ENCODE results near the gene CD151. TPM values are rescaled to one million over a fixed set of nuclear protein-coding genes. Genes with fewer than 3 reads are reported as not detected.

CD151 gene
- total RNA-seq, 4 donors from 2014 or later = 87.6 to 118 (median 94.0) TPM

DNA sequence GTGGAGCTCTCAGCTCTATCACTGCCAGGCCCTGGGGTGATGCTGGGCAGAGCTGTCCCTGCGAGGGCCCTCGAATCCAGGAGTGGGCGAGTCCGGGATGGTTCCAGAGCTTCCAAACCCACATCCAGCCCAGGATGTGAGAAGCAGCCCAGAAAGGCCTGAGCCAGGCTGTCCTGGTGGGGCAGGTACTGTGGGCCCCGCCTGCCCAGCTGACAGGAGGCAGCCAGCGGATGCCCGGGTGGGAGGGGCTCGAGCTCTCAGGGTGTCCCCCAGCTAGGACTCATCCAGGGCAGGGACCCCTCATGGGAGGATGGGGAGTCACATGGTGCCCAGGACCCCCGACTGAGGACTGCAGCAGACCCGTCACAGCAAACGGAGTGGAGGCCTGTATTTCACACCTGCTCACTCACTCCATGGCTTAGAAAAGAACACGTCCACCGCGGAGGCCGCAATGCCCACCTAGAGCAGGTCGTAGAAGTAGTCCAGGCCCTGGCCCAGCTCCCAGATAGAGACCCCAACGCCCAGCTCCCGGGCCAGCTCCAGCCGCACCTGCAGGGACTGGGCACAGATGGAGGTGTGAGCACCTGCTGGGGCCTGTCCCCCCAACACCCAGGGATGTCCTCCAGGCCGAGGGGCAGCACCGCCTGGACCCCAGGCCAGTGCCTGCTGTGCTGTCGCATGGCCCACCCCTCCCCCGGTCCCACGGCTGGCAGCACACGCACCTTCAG is 36.8 kb downstream of the CD151 start:
- H3K9me3 ChIP-seq = no peaks in the 10 kb centered on the region
- no peak for DNase-seq
- H3K36me3 ChIP-seq = peaks cover 0 to 46% (median 0%) of the 10 kb centered on the region in 3 donors
- intact Hi-C loops (cut with DNase I) = no loop called here
- no peak overlapping the region for H3K27ac ChIP-seq
- no peak overlapping the region for H3K4me3 ChIP-seq
- no peak for TF ChIP-seq POLR2A (IDR thresholded peaks at IDR 0.05)
- TF ChIP-seq, protein P1, sequence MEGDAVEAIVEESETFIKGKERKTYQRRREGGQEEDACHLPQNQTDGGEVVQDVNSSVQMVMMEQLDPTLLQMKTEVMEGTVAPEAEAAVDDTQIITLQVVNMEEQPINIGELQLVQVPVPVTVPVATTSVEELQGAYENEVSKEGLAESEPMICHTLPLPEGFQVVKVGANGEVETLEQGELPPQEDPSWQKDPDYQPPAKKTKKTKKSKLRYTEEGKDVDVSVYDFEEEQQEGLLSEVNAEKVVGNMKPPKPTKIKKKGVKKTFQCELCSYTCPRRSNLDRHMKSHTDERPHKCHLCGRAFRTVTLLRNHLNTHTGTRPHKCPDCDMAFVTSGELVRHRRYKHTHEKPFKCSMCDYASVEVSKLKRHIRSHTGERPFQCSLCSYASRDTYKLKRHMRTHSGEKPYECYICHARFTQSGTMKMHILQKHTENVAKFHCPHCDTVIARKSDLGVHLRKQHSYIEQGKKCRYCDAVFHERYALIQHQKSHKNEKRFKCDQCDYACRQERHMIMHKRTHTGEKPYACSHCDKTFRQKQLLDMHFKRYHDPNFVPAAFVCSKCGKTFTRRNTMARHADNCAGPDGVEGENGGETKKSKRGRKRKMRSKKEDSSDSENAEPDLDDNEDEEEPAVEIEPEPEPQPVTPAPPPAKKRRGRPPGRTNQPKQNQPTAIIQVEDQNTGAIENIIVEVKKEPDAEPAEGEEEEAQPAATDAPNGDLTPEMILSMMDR (IDR thresholded peaks at IDR 0.05) = no peak
- no peaks in the 10 kb centered on the region for H3K4me1 ChIP-seq
- H3K27me3 ChIP-seq = no peaks in the 10 kb centered on the region
- WGBS, 2 donors = 78% methylated on average over 11 of the region's 25 CpGs; no CpG with 5 or more reads in 1 of the 2 donors

DNA sequence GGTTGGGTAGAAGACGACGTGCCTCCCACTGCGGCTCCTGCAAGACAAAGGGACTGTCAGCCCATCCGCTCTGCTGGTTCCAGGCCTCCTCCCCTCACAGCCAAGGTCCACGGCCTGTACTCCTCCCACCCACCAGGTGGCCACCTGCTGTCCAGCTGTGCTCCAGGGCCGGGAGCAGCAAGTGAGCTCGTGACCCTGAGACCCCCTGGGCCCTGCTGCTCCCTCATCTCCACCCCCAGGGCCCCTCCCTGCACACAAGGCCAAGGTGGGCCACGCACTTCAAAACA is 37.3 kb downstream of the CD151 start:
- no peaks in the 10 kb centered on the region for H3K4me1 ChIP-seq
- no peak for TF ChIP-seq POLR2A (IDR thresholded peaks at IDR 0.05)
- TF ChIP-seq, protein P1 (IDR thresholded peaks at IDR 0.05) = no peak
- 69% methylated on average over 3 of the region's 8 CpGs; no CpG with 5 or more reads in 1 of the 2 donors for WGBS, 2 donors
- no peaks in the 10 kb centered on the region for H3K9me3 ChIP-seq
- H3K36me3 ChIP-seq = peaks cover 0 to 46% (median 0%) of the 10 kb centered on the region in 3 donors
- no peak for DNase-seq
- no peak overlapping the region for H3K27ac ChIP-seq
- no peak overlapping the region for H3K4me3 ChIP-seq
- no peaks in the 10 kb centered on the region for H3K27me3 ChIP-seq
- intact Hi-C loops (cut with DNase I) = no loop called here

DNA sequence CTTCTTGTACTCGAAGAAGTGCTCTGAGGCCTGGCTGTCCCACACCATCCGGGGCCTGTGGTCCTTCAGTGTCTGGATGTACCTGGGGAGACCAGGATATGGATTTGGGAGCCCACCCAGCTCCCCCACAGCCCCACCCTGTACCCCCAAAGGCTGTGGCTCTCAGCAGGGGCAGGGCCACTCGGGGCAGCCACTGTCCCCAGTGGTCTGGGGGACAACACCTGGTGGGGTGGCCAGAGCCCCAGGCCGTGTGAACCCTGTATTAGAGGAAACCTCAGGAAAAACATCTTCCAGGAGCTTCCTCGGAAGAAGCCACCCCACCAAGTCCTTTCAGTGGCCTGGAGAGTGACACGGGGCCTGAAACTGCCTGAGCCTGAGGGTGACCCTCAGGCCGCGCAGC is 37.7 kb downstream of the CD151 start:
- 0% methylated on average over 1 of the region's 8 CpGs; no CpG with 5 or more reads in 1 of the 2 donors for WGBS, 2 donors
- TF ChIP-seq, protein P1 (IDR thresholded peaks at IDR 0.05) = no peak
- no peak for TF ChIP-seq POLR2A (IDR thresholded peaks at IDR 0.05)
- intact Hi-C loops (cut with DNase I) = no loop called here

DNA sequence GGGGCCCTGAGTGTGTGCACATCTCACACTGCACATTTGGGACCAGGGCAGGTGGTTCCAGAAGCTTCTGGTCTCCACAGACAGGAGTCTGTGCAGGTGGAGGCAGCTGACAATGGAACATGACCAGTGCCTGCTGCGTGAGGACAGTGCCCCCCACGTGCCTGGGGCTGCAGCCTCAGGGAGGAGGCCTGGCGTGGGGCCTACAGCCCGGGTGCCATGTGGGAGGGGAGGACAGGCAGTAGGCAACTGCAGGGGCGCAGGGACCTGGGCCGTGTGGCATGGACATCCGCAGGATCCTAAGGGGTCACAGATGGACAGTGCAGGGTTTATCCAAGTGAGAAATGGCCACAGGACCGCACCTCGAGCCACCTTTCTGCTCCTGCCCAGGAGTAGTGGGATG is 38.7 kb downstream of the CD151 start:
- no peaks in the 10 kb centered on the region for H3K9me3 ChIP-seq
- peaks cover 0 to under 1% (median 0%) of the 10 kb centered on the region in 3 donors for H3K4me1 ChIP-seq
- 24 to 67% methylated on average over 2 to 5 of the region's 9 CpGs for WGBS, 2 donors
- DNase-seq = no peak
- no peak overlapping the region for H3K27ac ChIP-seq
- intact Hi-C loops (cut with DNase I) = no loop called here
- H3K36me3 ChIP-seq = peaks cover 0 to 45% (median 0%) of the 10 kb centered on the region in 3 donors
- TF ChIP-seq, protein P1 (IDR thresholded peaks at IDR 0.05) = no peak
- TF ChIP-seq POLR2A (IDR thresholded peaks at IDR 0.05) = no peak
- no peak overlapping the region for H3K4me3 ChIP-seq
- no peaks in the 10 kb centered on the region for H3K27me3 ChIP-seq

More for the DNA sequence above, 37.7 kb downstream of the CD151 start:
- H3K27ac ChIP-seq = no peak overlapping the region
- no peaks in the 10 kb centered on the region for H3K4me1 ChIP-seq
- no peaks in the 10 kb centered on the region for H3K9me3 ChIP-seq
- no peak overlapping the region for H3K4me3 ChIP-seq
- peaks cover 0 to 46% (median 0%) of the 10 kb centered on the region in 3 donors for H3K36me3 ChIP-seq
- H3K27me3 ChIP-seq = no peaks in the 10 kb centered on the region
- DNase-seq = no peak

DNA sequence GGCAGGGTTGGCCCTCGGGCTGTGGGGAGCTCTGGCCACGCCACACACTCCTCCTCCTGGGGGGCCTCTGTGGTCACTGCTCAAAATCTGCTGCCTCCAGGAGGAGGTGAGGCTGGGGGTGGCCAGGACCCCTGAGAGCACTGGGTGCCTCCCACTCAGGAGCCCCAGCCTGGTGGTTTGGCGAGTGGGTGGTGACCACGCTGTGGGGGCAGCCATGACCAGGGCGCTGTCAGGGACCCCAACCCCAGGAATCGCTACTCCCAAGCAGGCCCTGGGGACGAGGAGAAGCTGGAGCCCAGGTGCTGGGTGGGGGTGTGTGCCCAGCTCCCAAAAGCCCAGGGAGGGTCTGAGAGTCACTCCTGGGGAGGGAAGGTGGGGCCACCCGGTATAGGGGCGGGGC is 40.0 kb downstream of the CD151 start:
- TF ChIP-seq, protein P1 (IDR thresholded peaks at IDR 0.05) = no peak
- no peak for TF ChIP-seq POLR2A (IDR thresholded peaks at IDR 0.05)
- Histone ChIP-seq H3K27ac (no peak overlapping the region), H3K9me3 (no peaks in the 10 kb centered on the region), H3K36me3 (peaks cover 0 to 37% (median 0%) of the 10 kb centered on the region in 3 donors), H3K4me1 (peaks cover 0 to 6% (median 0%) of the 10 kb centered on the region in 3 donors), H3K4me3 (no peak overlapping the region), H3K27me3 (no peaks in the 10 kb centered on the region)
- intact Hi-C loops (cut with DNase I) = no loop called here
- WGBS, 2 donors = 81 to 100% methylated on average over 1 to 3 of the region's 9 CpGs
- no peak for DNase-seq

Data from esophagus squamous epithelium (tissue), 5 donors.